Erythroblast (primary cell): ENCODE data around the gene ALDH3B1.

Experiments
- GATA1 ChIP-seq: IDR thresholded peaks from 2 replicates; pipeline ENCODE4 v1.6.1; 2011; ENCODE audit warnings: low read depth, mild to moderate bottlenecking, control low read depth, low read length, moderate library complexity
- POLR2A ChIP-seq: IDR thresholded peaks from 2 replicates; pipeline ENCODE4 v1.6.1; 2011; ENCODE audit warnings: mild to moderate bottlenecking, low read length

- TF ChIP-seq POLR2A: no peak
- TF ChIP-seq GATA1: no peak
Measured at GRCh38 chr11:68064926-68065325, 54.8 kb downstream of the ALDH3B1 start.
